HepG2 (cell line): Measurements from ENCODE around the gene RPS6KL1. TPM values are rescaled to one million over a fixed set of nuclear protein-coding genes. Genes with fewer than 3 reads are reported as not detected.

ENCODE experiments used
- ATAC-seq: fragments of 200-7000 bp; cut with Tn5 transposase; 3 replicates; pipeline ENCODE4 v1.9.1; 2020; ENCODE audit warnings: mild to moderate bottlenecking, moderate library complexity
- BruUV-seq: library from RNA; stranded (reverse); fragments of 400-500 nt; replicated peaks from 2 replicates; lab custom pipeline; 2021; lab: Mats Ljungman, UMichigan
- CTCF ChIA-PET: fragments of 300-600 bp; formaldehyde crosslinking; extraction: SDS; loops from one replicate; lab custom pipeline; 2021; ENCODE audit warnings: low total read pairs, inconsistent platforms, low intra/inter-chr PET ratio; lab: Yijun Ruan, JAX
- POLR2A ChIA-PET: fragments of 350-600 bp; sonication (Branson Sonifier 250); formaldehyde crosslinking; loops from one replicate; lab custom pipeline; 2020; ENCODE audit warnings: antibody characterized with exemption, inconsistent platforms; lab: Yijun Ruan, JAX
- DNase-seq: peaks from one replicate; pipeline ENCODE4 v3.0.0-alpha.2; 2015; ENCODE audit warnings: low spot score
- FAIRE-seq: peaks from 3 replicates; lab custom pipeline; 2011; peaks lifted over from hg19 to GRCh38; lab: Jason Lieb, UNC
- H2AFZ ChIP-seq: one replicate; pipeline ENCODE4 v1.6.1; 2011; ENCODE audit warnings: low read length, inconsistent platforms
- H3K27ac ChIP-seq: fragments of 300-600 bp; 3 replicates; pipeline ENCODE4 v1.8.0; 2011; ENCODE audit warnings: mixed run types, mild to moderate bottlenecking, mixed read lengths, low read length, inconsistent platforms; ENCODE audit not compliant: insufficient read depth; ENCODE audit errors: extremely low read length
- H3K27me3 ChIP-seq, 2 experiments: fragments of 200-600 bp in 1 of 2; 2 replicates in 1 of 2; 3 replicates in 1 of 2; pipeline versions ENCODE4 v1.6.0 to v1.8.0; 2011; ENCODE audit warnings: low read length in 2 of 2, mild to moderate bottlenecking in 2 of 2, moderate library complexity in 2 of 2, inconsistent platforms in 1 of 2; ENCODE audit not compliant: insufficient read depth in 2 of 2, control insufficient read depth in 1 of 2
- H3K36me3 ChIP-seq, 2 experiments: fragments of 200-600 bp in 1 of 2; replicated peaks in 1 of 2; 2 replicates in 1 of 2; 3 replicates in 1 of 2; pipeline versions ENCODE4 v1.5.1 to v1.8.0; 2011; ENCODE audit warnings: low read length in 2 of 2, inconsistent platforms in 1 of 2; ENCODE audit not compliant: insufficient read depth in 2 of 2, control insufficient read depth in 1 of 2
- H3K4me1 ChIP-seq: 2 replicates; pipeline ENCODE4 v1.5.1; 2012; ENCODE audit warnings: low read length, inconsistent platforms; ENCODE audit not compliant: insufficient read depth
- H3K4me2 ChIP-seq: 2 replicates; pipeline ENCODE4 v1.6.0; 2011; ENCODE audit warnings: low read depth, low read length, inconsistent platforms
- H3K4me3 ChIP-seq, 3 experiments: fragments of 200-600 bp in 1 of 3; sonication (generic), shearing (Covaris generic) in 1 of 3; replicated peaks in 1 of 3; 2 replicates each; pipeline ENCODE4 v1.5.1; 2011 to 2016; ENCODE audit warnings: low read length in 3 of 3, inconsistent platforms in 2 of 3, low read depth in 2 of 3, mild to moderate bottlenecking in 2 of 3, control low read depth in 1 of 3, mixed read lengths in 1 of 3; ENCODE audit not compliant: insufficient read depth in 1 of 3
- H3K79me2 ChIP-seq: one replicate; pipeline ENCODE4 v1.6.1; 2011; ENCODE audit warnings: low read length, inconsistent platforms; ENCODE audit not compliant: insufficient read depth
- H3K9ac ChIP-seq: 2 replicates; pipeline ENCODE4 v1.6.0; 2011; ENCODE audit warnings: mild to moderate bottlenecking, low read depth, low read length, inconsistent platforms; ENCODE audit not compliant: insufficient read depth
- H3K9me3 ChIP-seq: 2 replicates; pipeline ENCODE4 v1.5.1; 2012; ENCODE audit warnings: mild to moderate bottlenecking, low read length
- H4K20me1 ChIP-seq: 2 replicates; pipeline ENCODE4 v1.6.0; 2011; ENCODE audit warnings: inconsistent platforms, mild to moderate bottlenecking, low read length, moderate library complexity; ENCODE audit not compliant: insufficient read depth
- CEBPG ChIP-seq: IDR thresholded peaks from 2 replicates; pipeline ENCODE4 v1.6.1; 2016
- MYNN ChIP-seq: sonication (generic); formaldehyde crosslinking; IDR thresholded peaks from 2 replicates; pipeline ENCODE4 v1.4.0; 2020; ENCODE audit warnings: mild to moderate bottlenecking, low read depth, missing genetic modification reagents
- RCOR2 ChIP-seq: IDR thresholded peaks from 2 replicates; pipeline ENCODE4 v1.6.1; 2016; ENCODE audit warnings: missing biosample characterization, missing genetic modification reagents
- THRA ChIP-seq: sonication (generic); formaldehyde crosslinking; IDR thresholded peaks from 2 replicates; pipeline ENCODE4 v1.4.0; 2020; ENCODE audit warnings: missing genetic modification reagents, borderline replicate concordance
- ZEB1 ChIP-seq: IDR thresholded peaks from 2 replicates; pipeline ENCODE4 v1.6.1; 2012; ENCODE audit warnings: mild to moderate bottlenecking, low read depth, inconsistent platforms; ENCODE audit not compliant: insufficient replicate concordance
- ZFY ChIP-seq: sonication (generic); formaldehyde crosslinking; IDR thresholded peaks from 2 replicates; pipeline ENCODE4 v1.4.0; 2020; ENCODE audit warnings: missing genetic modification reagents
- ZHX2 ChIP-seq, 2 experiments: sonication (generic) in 1 of 2; formaldehyde crosslinking in 1 of 2; IDR thresholded peaks; 2 replicates each; pipeline versions ENCODE4 v1.6.1 to v1.9.0; 2014 to 2022; ENCODE audit warnings: antibody characterized with exemption in 1 of 2, borderline replicate concordance in 1 of 2, inconsistent platforms in 1 of 2, low read depth in 1 of 2, missing genetic modification reagents in 1 of 2
- ZNF451 ChIP-seq: sonication (generic); formaldehyde crosslinking; IDR thresholded peaks from 2 replicates; pipeline ENCODE4 v1.5.0; 2020; ENCODE audit warnings: mild to moderate bottlenecking, missing genetic modification reagents
- WGBS: methylation state at CpG from one replicate; pipeline ENCODE4 v1.1.6; 2017; ENCODE audit warnings: low lambda C conversion rate; 5-methylcytosine and 5-hydroxymethylcytosine counted together
- in situ Hi-C: cut with HindIII; loops from 2 replicates; pipeline ENCODE4 v1.10.0; 2017; ENCODE audit warnings: low pct_unique_long_range_greater_than_20kb; ENCODE audit not compliant: extremely low pct_ligation_motif_present
- intact Hi-C: fragments of 100-400 bp; cut with micrococcal nuclease; formaldehyde crosslinking; loops from one replicate; pipeline ENCODE4 v1.10.0; 2022; ENCODE audit not compliant: unreplicated experiment
- polyA plus RNA-seq, 8 experiments: library from polyadenylated mRNA; depleted of rRNA in 3 of 8; stranded (reverse) in 7 of 8; unstranded in 1 of 8; fragments of >200 nt; fragmentation: Illumina TruSeq in 4 of 8; extraction: Trizol in 4 of 8; gene quantifications; 2 replicates each; pipeline versions ENCODE4 v1.2.1 to v1.2.3, GENCODE V29; 2011 to 2016; ENCODE audit warnings: low read depth in 4 of 8, missing spikeins in 1 of 8, mixed read lengths in 1 of 8; ENCODE audit not compliant: insufficient read depth in 1 of 8
- total RNA-seq, 5 experiments: library from RNA; depleted of rRNA; stranded (reverse); fragments of >200 nt; fragmentation: Illumina TruSeq; extraction: Trizol; gene quantifications; 2 replicates each; pipeline ENCODE4 v1.2.3, GENCODE V29; 2016; ENCODE audit warnings: low read depth in 1 of 5
- TF ChIP-seq, protein P1 (sequence below): sonication (generic); formaldehyde crosslinking; IDR thresholded peaks from 2 replicates; pipeline ENCODE4 v1.5.1; 2020; ENCODE audit warnings: mild to moderate bottlenecking, missing genetic modification reagents, moderate library complexity

RPS6KL1 gene
- total and polyA plus RNA-seq, 2 of the 13 experiments (the other 11 are each of a cell fraction or from before 2014, with no cell fraction given) = 6.5 to 11.5 TPM

DNA sequence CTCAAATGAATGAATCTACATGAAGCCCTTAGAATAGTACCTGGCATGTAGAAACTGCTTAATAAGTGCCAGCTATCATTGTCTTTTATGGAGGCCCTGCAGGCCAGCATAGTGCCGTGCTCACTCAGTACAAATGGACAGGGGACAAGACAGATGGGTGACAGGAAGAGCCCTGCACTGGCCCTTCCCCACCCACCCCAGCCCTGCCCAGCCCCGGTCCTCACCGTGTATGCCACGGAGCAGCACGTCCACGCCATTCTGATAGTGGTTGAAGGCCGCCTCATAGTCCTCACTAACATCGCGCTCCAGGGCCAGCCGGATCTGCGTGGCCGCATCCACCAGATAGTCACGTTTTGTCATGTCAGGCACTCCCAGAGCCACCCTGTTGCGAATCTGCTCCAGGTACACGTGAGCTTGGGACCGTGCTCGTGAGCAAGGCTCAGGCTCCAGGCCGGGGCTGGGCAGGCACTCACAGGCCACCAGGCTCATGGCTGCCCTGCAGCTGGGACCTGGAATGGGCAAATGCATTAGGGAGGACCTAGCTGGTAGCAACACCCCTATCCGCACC lies 1.9 kb downstream of the RPS6KL1 start:
- Histone ChIP-seq H4K20me1 (no peaks in the 10 kb centered on the region), H3K27ac (no peak overlapping the region), H3K9ac (no peak overlapping the region), H3K36me3 (no peaks in the 10 kb centered on the region), H2AFZ (no peak overlapping the region), H3K79me2 (no peaks in the 10 kb centered on the region), H3K9me3 (no peaks in the 10 kb centered on the region), H3K4me2 (no peak overlapping the region), H3K4me3 (no peak overlapping the region), H3K4me1 (peaks cover 13% of the 10 kb centered on the region), H3K27me3 (no peaks in the 10 kb centered on the region; a peak in 2 of 5 replicates)
- WGBS = 90% methylated on average over 12 of the region's 19 CpGs
- BruUV-seq = no TSS peak
- POLR2A ChIA-PET = no interaction called here
- ATAC-seq = no peak
- no peak for FAIRE-seq
- TF ChIP-seq ZHX2 (IDR thresholded peaks at IDR 0.05; ENCODE audit: low read depth) = no peak
- TF ChIP-seq ZHX2 (CRISPR knock-in tag; IDR thresholded peaks at IDR 0.05; ENCODE audit: borderline replicate concordance) = no peak
- no peak for TF ChIP-seq RCOR2 (CRISPR knock-in tag)
- no peak for TF ChIP-seq MYNN
- TF ChIP-seq ZNF451 (CRISPR knock-in tag) = no peak
- TF ChIP-seq ZFY = no peak
- no peak for TF ChIP-seq ZEB1
- TF ChIP-seq THRA (CRISPR knock-in tag) = no peak
- TF ChIP-seq, protein P1, sequence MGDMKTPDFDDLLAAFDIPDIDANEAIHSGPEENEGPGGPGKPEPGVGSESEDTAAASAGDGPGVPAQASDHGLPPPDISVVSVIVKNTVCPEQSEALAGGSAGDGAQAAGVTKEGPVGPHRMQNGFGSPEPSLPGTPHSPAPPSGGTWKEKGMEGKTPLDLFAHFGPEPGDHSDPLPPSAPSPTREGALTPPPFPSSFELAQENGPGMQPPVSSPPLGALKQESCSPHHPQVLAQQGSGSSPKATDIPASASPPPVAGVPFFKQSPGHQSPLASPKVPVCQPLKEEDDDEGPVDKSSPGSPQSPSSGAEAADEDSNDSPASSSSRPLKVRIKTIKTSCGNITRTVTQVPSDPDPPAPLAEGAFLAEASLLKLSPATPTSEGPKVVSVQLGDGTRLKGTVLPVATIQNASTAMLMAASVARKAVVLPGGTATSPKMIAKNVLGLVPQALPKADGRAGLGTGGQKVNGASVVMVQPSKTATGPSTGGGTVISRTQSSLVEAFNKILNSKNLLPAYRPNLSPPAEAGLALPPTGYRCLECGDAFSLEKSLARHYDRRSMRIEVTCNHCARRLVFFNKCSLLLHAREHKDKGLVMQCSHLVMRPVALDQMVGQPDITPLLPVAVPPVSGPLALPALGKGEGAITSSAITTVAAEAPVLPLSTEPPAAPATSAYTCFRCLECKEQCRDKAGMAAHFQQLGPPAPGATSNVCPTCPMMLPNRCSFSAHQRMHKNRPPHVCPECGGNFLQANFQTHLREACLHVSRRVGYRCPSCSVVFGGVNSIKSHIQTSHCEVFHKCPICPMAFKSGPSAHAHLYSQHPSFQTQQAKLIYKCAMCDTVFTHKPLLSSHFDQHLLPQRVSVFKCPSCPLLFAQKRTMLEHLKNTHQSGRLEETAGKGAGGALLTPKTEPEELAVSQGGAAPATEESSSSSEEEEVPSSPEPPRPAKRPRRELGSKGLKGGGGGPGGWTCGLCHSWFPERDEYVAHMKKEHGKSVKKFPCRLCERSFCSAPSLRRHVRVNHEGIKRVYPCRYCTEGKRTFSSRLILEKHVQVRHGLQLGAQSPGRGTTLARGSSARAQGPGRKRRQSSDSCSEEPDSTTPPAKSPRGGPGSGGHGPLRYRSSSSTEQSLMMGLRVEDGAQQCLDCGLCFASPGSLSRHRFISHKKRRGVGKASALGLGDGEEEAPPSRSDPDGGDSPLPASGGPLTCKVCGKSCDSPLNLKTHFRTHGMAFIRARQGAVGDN (CRISPR knock-in tag) = no peak
- TF ChIP-seq CEBPG (CRISPR knock-in tag) = no peak
- CTCF ChIA-PET = no interaction called here
- intact Hi-C loops (no loop called here), in situ Hi-C loops (no loop called here)
- no peak for DNase-seq
